WTC11 (cell line): ENCODE data around the gene MMRN1. TPM values are rescaled to one million over a fixed set of nuclear protein-coding genes. Genes with fewer than 3 reads are reported as not detected.

Source experiments
- ATAC-seq: fragments of 200-7000 bp; cut with Tn5 transposase; 2 replicates; pipeline ENCODE4 v1.10.0; 2021; ENCODE audit warnings: mild to moderate bottlenecking, moderate library complexity
- CTCF ChIA-PET: fragments of 300-600 bp; sonication (Branson Sonifier 250); formaldehyde crosslinking; loops from one replicate; lab custom pipeline; 2021; ENCODE audit warnings: antibody characterized with exemption; lab: Charles Lee
- POLR2A ChIA-PET: fragments of 350-600 bp; sonication (Branson Sonifier 250); formaldehyde crosslinking; loops from one replicate; lab custom pipeline; 2021; ENCODE audit warnings: antibody characterized with exemption; lab: Charles Lee
- DNase-seq: peaks from one replicate; pipeline ENCODE4 v3.0.0; 2021; ENCODE audit warnings: low spot score
- H3K27ac Mint-ChIP-seq: 2 replicates; pipeline ENCODE4 v1.8.0; 2021; ENCODE audit warnings: mixed read lengths
- H3K27me3 Mint-ChIP-seq: 2 replicates; pipeline ENCODE4 v1.8.0; 2021; ENCODE audit warnings: low read depth, mild to moderate bottlenecking, moderate library complexity, mixed read lengths
- H3K36me3 Mint-ChIP-seq: 2 replicates; pipeline ENCODE4 v1.8.0; 2021; ENCODE audit warnings: mixed read lengths
- H3K4me1 Mint-ChIP-seq: 2 replicates; pipeline ENCODE4 v1.8.0; 2022; ENCODE audit warnings: mixed read lengths
- H3K4me3 Mint-ChIP-seq: 2 replicates; pipeline ENCODE4 v1.8.0; 2021; ENCODE audit warnings: mild to moderate bottlenecking, moderate library complexity, mixed read lengths
- H3K9me3 Mint-ChIP-seq: 2 replicates; pipeline ENCODE4 v1.8.0; 2021; ENCODE audit warnings: mixed read lengths
- ARID4B ChIP-seq: sonication (generic); formaldehyde crosslinking; IDR thresholded peaks from 2 replicates; pipeline ENCODE4 v1.8.0; 2023; ENCODE audit warnings: missing genetic modification reagents, mild to moderate bottlenecking, borderline replicate concordance
- ATF6 ChIP-seq: sonication (generic); formaldehyde crosslinking; IDR thresholded peaks from 2 replicates; pipeline ENCODE4 v1.8.1; 2023; ENCODE audit warnings: mild to moderate bottlenecking, missing genetic modification reagents
- CTCF ChIP-seq: fragments of 200-600 bp; IDR thresholded peaks from 2 replicates; pipeline ENCODE4 v1.8.0; 2022; ENCODE audit warnings: antibody characterized with exemption
- E2F5 ChIP-seq: sonication (generic); formaldehyde crosslinking; IDR thresholded peaks from 2 replicates; pipeline ENCODE4 v1.8.1; 2022; ENCODE audit warnings: mild to moderate bottlenecking, moderate library complexity, missing genetic modification reagents
- ELF4 ChIP-seq: sonication (generic); formaldehyde crosslinking; IDR thresholded peaks from 2 replicates; pipeline ENCODE4 v1.8.1; 2022; ENCODE audit warnings: low read depth, mild to moderate bottlenecking, moderate library complexity, missing genetic modification reagents
- ERG ChIP-seq: fragments of 250-450 bp; sonication (Bioruptor Pico); IDR thresholded peaks from 2 replicates; pipeline ENCODE4 v1.8.0; 2021; ENCODE audit warnings: mild to moderate bottlenecking
- GTF2I ChIP-seq: fragments of 250-450 bp; sonication (Bioruptor Pico); conservative IDR thresholded peaks from 2 replicates; pipeline ENCODE4 v1.4.0; 2021; ENCODE audit warnings: mild to moderate bottlenecking
- HMGA2 ChIP-seq: fragments of 250-450 bp; sonication (Bioruptor Pico); IDR thresholded peaks from 2 replicates; pipeline ENCODE4 v1.4.0; 2021; ENCODE audit warnings: mild to moderate bottlenecking, moderate library complexity
- JAZF1 ChIP-seq: fragments of 250-450 bp; sonication (Bioruptor Pico); IDR thresholded peaks from 2 replicates; pipeline ENCODE4 v1.9.0; 2021; ENCODE audit warnings: moderate library complexity, mild to moderate bottlenecking, inconsistent platforms
- MXD4 ChIP-seq: fragments of 250-450 bp; sonication (Bioruptor Pico); IDR thresholded peaks from 2 replicates; pipeline ENCODE4 v1.8.0; 2021; ENCODE audit warnings: mild to moderate bottlenecking, moderate library complexity, borderline replicate concordance
- NR3C1 ChIP-seq: sonication (generic); formaldehyde crosslinking; conservative IDR thresholded peaks from 2 replicates; pipeline ENCODE4 v1.8.1; 2023; ENCODE audit warnings: low read depth, mild to moderate bottlenecking, missing genetic modification reagents
- OVOL2 ChIP-seq: fragments of 250-450 bp; sonication (Bioruptor Pico); IDR thresholded peaks from 2 replicates; pipeline ENCODE4 v1.9.0; 2021; ENCODE audit warnings: mild to moderate bottlenecking, borderline replicate concordance
- PREB ChIP-seq: sonication (generic); formaldehyde crosslinking; IDR thresholded peaks from 2 replicates; pipeline ENCODE4 v1.8.1; 2022; ENCODE audit warnings: mild to moderate bottlenecking, missing genetic modification reagents, moderate library complexity, borderline replicate concordance
- SMAD4 ChIP-seq: sonication (generic); formaldehyde crosslinking; IDR thresholded peaks from 2 replicates; pipeline ENCODE4 v1.8.0; 2022; ENCODE audit warnings: mild to moderate bottlenecking, missing genetic modification reagents
- SOX15 ChIP-seq: fragments of 250-450 bp; sonication (Bioruptor Pico); IDR thresholded peaks from 2 replicates; pipeline ENCODE4 v1.9.0; 2021; ENCODE audit warnings: mild to moderate bottlenecking
- USF2 ChIP-seq: sonication (generic); formaldehyde crosslinking; IDR thresholded peaks from 2 replicates; pipeline ENCODE4 v1.8.1; 2023; ENCODE audit warnings: mild to moderate bottlenecking, missing genetic modification reagents, moderate library complexity
- ZBTB21 ChIP-seq: sonication (generic); formaldehyde crosslinking; IDR thresholded peaks from 2 replicates; pipeline ENCODE4 v1.8.1; 2023; ENCODE audit warnings: mild to moderate bottlenecking, missing genetic modification reagents, borderline replicate concordance
- ZSCAN18 ChIP-seq: fragments of 250-450 bp; sonication (Bioruptor Pico); IDR thresholded peaks from 2 replicates; pipeline ENCODE4 v2.1.2; 2022; ENCODE audit warnings: mild to moderate bottlenecking, moderate library complexity
- total RNA-seq: library from RNA; stranded (reverse); gene quantifications from 3 replicates; pipeline ENCODE4 v1.2.3, GENCODE V29; 2021

The MMRN1 gene
- total RNA-seq, 1 experiment from 2014 or later = not detected

GRCh38 chr4:89998469-89999011 is 103.9 kb downstream of the MMRN1 start:
- no peak overlapping the region for H3K27ac Mint-ChIP-seq
- no peak for TF ChIP-seq CTCF
- no peak for TF ChIP-seq ZBTB21 (CRISPR knock-in tag)
- TF ChIP-seq PREB (CRISPR knock-in tag) = no peak
- TF ChIP-seq GTF2I (CRISPR knock-in tag) = no peak
- TF ChIP-seq ELF4 (CRISPR knock-in tag) = no peak
- no peak for TF ChIP-seq ARID4B (CRISPR knock-in tag)
- no peak for TF ChIP-seq JAZF1 (CRISPR knock-in tag)
- TF ChIP-seq NR3C1 = no peak
- no peak for TF ChIP-seq ATF6 (CRISPR knock-in tag)
- TF ChIP-seq OVOL2 (CRISPR knock-in tag) = no peak
- TF ChIP-seq SOX15 (CRISPR knock-in tag) = no peak
- no peak for TF ChIP-seq E2F5 (CRISPR knock-in tag)
- TF ChIP-seq ERG (CRISPR knock-in tag) = no peak
- no peak for TF ChIP-seq MXD4 (CRISPR knock-in tag)
- TF ChIP-seq HMGA2 (CRISPR knock-in tag) = no peak
- TF ChIP-seq ZSCAN18 (CRISPR knock-in tag) = no peak
- no peak for TF ChIP-seq USF2
- no peak for TF ChIP-seq SMAD4 (CRISPR knock-in tag)
- H3K27me3 Mint-ChIP-seq = no peaks in the 10 kb centered on the region
- ChIA-PET POLR2A (no interaction called here), CTCF (no interaction called here)
- no peaks in the 10 kb centered on the region for H3K36me3 Mint-ChIP-seq
- H3K4me3 Mint-ChIP-seq = no peak overlapping the region
- DNase-seq = no peak
- H3K9me3 Mint-ChIP-seq = no peaks in the 10 kb centered on the region
- H3K4me1 Mint-ChIP-seq = peaks cover 46% of the 10 kb centered on the region
- no peak for ATAC-seq
